ENCODE data around the gene PHF5A. TPM values are rescaled to one million over a fixed set of nuclear protein-coding genes. Genes with fewer than 3 reads are reported as not detected.
A peak's percentile ranks its signal among the peaks of the same experiment; 100 is the strongest.

Gene PHF5A
- total and polyA plus RNA-seq, 2 experiments from 2014 or later: 21.9 to 55.2 TPM

DNA sequence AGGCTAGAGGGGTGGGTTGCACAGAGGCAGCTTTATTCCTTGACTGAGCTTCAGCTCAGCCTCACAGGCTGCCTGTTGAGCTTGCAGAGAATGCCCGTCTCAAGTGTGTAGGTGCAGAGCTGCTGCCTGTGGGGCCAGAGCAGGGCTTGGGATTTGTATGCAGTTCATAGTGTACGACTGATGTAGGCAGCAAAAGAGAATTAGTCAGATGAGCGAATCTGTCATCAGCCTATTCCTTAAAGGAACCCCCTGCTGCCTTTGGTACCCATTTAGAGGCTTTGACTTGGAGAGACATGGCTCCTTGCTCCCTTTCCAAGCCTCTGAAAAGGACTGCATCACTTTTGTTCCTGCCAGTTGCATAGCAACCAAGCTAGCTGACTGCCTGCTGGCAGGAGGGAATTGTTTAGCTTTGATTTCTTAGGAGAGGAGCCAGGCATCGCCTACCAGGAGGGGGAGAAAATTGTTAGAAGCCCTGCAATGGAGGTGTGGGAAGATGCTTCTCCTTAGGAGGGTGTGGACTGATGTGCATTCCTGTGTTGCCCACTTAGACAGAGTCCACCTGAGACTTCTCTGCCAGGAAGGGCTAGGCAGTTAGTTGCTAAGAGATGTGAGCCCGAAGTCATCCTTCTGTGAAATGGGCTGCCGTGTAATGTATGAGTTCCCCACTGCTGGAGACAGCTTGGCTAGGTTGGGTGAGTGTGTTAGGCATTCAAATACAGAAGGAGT lies 11.3 kb upstream of the PHF5A start:
- peak; percentile 33 for DNase-seq (ENCODE audit: low spot score)
- no peak overlapping the region for H3K4me3 ChIP-seq
- H3K4me1 ChIP-seq (ENCODE audit: insufficient read depth): peaks cover 34% of the 10 kb centered on the region
- no peaks in the 10 kb centered on the region for H3K9me2 ChIP-seq (replicated peaks; ENCODE audit: insufficient read depth)
- H2AFZ ChIP-seq: no peak overlapping the region
- H3K27ac ChIP-seq: peak overlapping the region; percentile 78
- no peaks in the 10 kb centered on the region for H3K27me3 ChIP-seq
- TF ChIP-seq EZH2 (IDR thresholded peaks at IDR 0.05; ENCODE audit: borderline replicate concordance) (no peak), EZH2phosphoT487 (IDR thresholded peaks at IDR 0.05; ENCODE audit: low read depth, severe bottlenecking, unreplicated experiment) (no peak)
- TF ChIP-seq, protein P1, sequence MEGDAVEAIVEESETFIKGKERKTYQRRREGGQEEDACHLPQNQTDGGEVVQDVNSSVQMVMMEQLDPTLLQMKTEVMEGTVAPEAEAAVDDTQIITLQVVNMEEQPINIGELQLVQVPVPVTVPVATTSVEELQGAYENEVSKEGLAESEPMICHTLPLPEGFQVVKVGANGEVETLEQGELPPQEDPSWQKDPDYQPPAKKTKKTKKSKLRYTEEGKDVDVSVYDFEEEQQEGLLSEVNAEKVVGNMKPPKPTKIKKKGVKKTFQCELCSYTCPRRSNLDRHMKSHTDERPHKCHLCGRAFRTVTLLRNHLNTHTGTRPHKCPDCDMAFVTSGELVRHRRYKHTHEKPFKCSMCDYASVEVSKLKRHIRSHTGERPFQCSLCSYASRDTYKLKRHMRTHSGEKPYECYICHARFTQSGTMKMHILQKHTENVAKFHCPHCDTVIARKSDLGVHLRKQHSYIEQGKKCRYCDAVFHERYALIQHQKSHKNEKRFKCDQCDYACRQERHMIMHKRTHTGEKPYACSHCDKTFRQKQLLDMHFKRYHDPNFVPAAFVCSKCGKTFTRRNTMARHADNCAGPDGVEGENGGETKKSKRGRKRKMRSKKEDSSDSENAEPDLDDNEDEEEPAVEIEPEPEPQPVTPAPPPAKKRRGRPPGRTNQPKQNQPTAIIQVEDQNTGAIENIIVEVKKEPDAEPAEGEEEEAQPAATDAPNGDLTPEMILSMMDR (IDR thresholded peaks at IDR 0.05; ENCODE audit: poor library complexity): no peak
- H3K36me3 ChIP-seq (replicated peaks; ENCODE audit: insufficient read depth, low read depth): no peaks in the 10 kb centered on the region
- WGBS (ENCODE audit: low lambda C conversion rate, missing lambda C conversion rate): 82% methylated on average over 6 of the region's 6 CpGs
- H4K20me1 ChIP-seq (ENCODE audit: insufficient read depth, poor library complexity, severe bottlenecking): peaks cover 54% of the 10 kb centered on the region
- no peaks in the 10 kb centered on the region for H3K9me3 ChIP-seq (ENCODE audit: low read depth)
- H3K79me2 ChIP-seq: peaks cover 99% of the 10 kb centered on the region
- H3K4me2 ChIP-seq: peak overlapping the region; percentile 42

DNA sequence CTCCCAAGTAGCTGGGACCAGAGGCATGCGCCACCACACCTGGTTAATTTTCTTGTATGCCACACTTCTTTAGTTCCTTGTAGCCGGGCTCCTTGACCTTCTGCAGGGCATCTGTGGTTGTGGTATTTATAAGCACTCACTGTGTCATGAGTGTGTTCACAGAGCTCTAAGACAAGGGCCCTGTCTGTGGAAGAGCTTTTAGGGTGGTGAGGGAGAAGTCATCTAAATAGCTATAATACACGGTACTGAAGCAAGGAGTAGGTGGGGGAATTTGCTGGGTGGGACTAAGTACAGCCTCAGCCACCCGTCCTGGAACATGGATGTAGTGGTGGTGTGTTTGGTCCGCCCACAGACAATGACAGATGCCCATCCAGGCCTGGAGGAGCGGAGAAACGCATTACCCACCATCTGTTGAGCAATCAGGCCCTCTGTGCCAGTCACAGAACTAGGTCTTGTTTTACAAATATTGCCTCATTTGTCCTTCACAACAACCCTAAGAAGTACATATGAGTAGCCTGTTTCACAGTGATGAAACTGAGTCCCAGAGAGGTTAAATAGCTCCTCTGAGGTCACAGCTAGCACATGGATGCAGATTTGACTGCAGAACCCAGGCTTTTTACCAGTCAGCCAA lies 10.5 kb upstream of the PHF5A start:
- H4K20me1 ChIP-seq (ENCODE audit: insufficient read depth, poor library complexity, severe bottlenecking): peaks cover 50% of the 10 kb centered on the region
- H3K4me3 ChIP-seq: no peak overlapping the region
- WGBS (ENCODE audit: low lambda C conversion rate, missing lambda C conversion rate): 88% methylated on average over 7 of the region's 7 CpGs
- H3K9me2 ChIP-seq (replicated peaks; ENCODE audit: insufficient read depth): no peaks in the 10 kb centered on the region
- no peaks in the 10 kb centered on the region for H3K9me3 ChIP-seq (ENCODE audit: low read depth)
- peak; percentile 44 for DNase-seq (ENCODE audit: low spot score)
- H3K4me1 ChIP-seq (ENCODE audit: insufficient read depth): peaks cover 34% of the 10 kb centered on the region
- H3K4me2 ChIP-seq: peak overlapping the region; percentile 42
- no peaks in the 10 kb centered on the region for H3K36me3 ChIP-seq (replicated peaks; ENCODE audit: insufficient read depth, low read depth)
- no peaks in the 10 kb centered on the region for H3K27me3 ChIP-seq
- H2AFZ ChIP-seq: no peak overlapping the region
- peak overlapping the region; percentile 78 for H3K27ac ChIP-seq
- peaks cover 97% of the 10 kb centered on the region for H3K79me2 ChIP-seq
- TF ChIP-seq EZH2phosphoT487 (IDR thresholded peaks at IDR 0.05; ENCODE audit: low read depth, severe bottlenecking, unreplicated experiment) (no peak), EZH2 (IDR thresholded peaks at IDR 0.05; ENCODE audit: borderline replicate concordance) (no peak)
- TF ChIP-seq, protein P1 (IDR thresholded peaks at IDR 0.05; ENCODE audit: poor library complexity): no peak

DNA sequence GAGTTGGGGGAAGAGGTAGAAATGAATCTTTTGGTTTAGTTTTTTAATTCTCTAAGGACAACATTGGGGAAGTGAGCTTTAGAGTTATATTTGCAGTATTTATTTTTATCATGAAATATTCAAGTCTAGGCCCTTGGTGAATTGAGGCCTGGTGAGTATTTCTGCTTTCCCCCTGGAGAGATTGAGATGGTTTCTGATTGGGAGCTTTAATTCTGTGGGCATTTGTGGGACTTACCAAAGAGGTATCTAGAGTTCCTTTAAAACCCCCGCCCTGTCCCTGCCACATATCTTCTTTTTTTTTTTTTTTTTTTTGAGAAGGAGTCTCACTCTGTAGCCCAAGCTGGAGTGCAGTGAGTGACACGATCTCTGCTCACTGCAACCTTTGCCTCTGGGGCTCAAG lies 10.0 kb upstream of the PHF5A start:
- Histone ChIP-seq H3K27ac (peak overlapping the region; percentile 78), H2AFZ (no peak overlapping the region), H3K9me3 (ENCODE audit: low read depth) (no peaks in the 10 kb centered on the region), H4K20me1 (ENCODE audit: insufficient read depth, poor library complexity, severe bottlenecking) (peaks cover 49% of the 10 kb centered on the region), H3K9me2 (replicated peaks; ENCODE audit: insufficient read depth) (no peaks in the 10 kb centered on the region), H3K36me3 (replicated peaks; ENCODE audit: insufficient read depth, low read depth) (no peaks in the 10 kb centered on the region), H3K4me3 (no peak overlapping the region), H3K4me2 (no peak overlapping the region), H3K27me3 (no peaks in the 10 kb centered on the region), H3K4me1 (ENCODE audit: insufficient read depth) (peaks cover 34% of the 10 kb centered on the region), H3K79me2 (peaks cover 97% of the 10 kb centered on the region)
- no peak for DNase-seq (ENCODE audit: low spot score)
- WGBS (ENCODE audit: low lambda C conversion rate, missing lambda C conversion rate): 93% methylated on average over 2 of the region's 2 CpGs
- TF ChIP-seq, protein P1 (IDR thresholded peaks at IDR 0.05; ENCODE audit: poor library complexity): no peak
- TF ChIP-seq EZH2phosphoT487 (IDR thresholded peaks at IDR 0.05; ENCODE audit: low read depth, severe bottlenecking, unreplicated experiment) (no peak), EZH2 (IDR thresholded peaks at IDR 0.05; ENCODE audit: borderline replicate concordance) (no peak)

Measured in hepatocyte (in vitro differentiated cells).